ENCODE results near the gene HOXD4. TPM values are rescaled to one million over a fixed set of nuclear protein-coding genes. Genes with fewer than 3 reads are reported as not detected.

The HOXD4 gene
- polyA plus RNA-seq, 1 donor from 2014 or later, result not detected

DNA sequence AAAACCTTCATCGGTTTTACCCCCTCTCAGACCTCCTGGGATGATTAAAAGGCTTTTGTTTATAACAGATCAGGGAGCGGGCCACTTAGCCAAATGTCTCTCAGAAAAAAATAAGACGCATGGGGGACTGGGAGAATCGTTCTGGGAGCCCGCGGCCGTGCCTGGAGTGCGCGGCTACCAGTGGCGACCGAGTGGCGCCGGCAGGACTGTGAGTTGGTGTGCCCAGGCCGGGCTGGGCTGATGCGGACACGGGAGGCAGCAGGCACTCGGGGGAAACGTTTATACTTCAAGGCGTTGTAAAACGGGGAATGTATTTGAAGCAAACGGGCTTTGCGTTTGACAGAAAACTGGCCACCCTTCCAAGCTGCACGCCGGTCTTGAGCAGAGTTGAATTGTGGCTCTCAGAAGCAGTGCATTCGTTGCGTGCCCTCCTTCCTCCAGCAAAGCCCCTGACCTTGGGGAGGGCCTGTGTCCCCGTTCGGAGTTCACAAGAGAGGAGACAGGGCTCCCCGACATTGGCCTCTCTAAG is 39.4 kb upstream of the HOXD4 start:
- H3K4me3 ChIP-seq (ENCODE audit: low read length), result no peak overlapping the region
- no peaks in the 10 kb centered on the region for H3F3A ChIP-seq (ENCODE audit: insufficient read depth, low read length, poor library complexity, severe bottlenecking)
- H3K9ac ChIP-seq (ENCODE audit: low read length), result no peak overlapping the region
- TF ChIP-seq RAD21 (conservative IDR thresholded peaks at IDR 0.05) (no peak), EZH2 (IDR thresholded peaks at IDR 0.05; ENCODE audit: borderline replicate concordance, insufficient read depth, low read length, poor library complexity, severe bottlenecking) (no peak), EP300 (conservative IDR thresholded peaks at IDR 0.05; ENCODE audit: poor library complexity, severe bottlenecking) (no peak), POLR2AphosphoS5 (IDR thresholded peaks at IDR 0.05) (no peak), TAF1 (IDR thresholded peaks at IDR 0.05; ENCODE audit: low read depth) (no peak), MXI1 (conservative IDR thresholded peaks at IDR 0.05; ENCODE audit: poor library complexity, severe bottlenecking) (no peak), SMC3 (conservative IDR thresholded peaks at IDR 0.05; ENCODE audit: poor library complexity) (no peak)
- TF ChIP-seq, protein P1, sequence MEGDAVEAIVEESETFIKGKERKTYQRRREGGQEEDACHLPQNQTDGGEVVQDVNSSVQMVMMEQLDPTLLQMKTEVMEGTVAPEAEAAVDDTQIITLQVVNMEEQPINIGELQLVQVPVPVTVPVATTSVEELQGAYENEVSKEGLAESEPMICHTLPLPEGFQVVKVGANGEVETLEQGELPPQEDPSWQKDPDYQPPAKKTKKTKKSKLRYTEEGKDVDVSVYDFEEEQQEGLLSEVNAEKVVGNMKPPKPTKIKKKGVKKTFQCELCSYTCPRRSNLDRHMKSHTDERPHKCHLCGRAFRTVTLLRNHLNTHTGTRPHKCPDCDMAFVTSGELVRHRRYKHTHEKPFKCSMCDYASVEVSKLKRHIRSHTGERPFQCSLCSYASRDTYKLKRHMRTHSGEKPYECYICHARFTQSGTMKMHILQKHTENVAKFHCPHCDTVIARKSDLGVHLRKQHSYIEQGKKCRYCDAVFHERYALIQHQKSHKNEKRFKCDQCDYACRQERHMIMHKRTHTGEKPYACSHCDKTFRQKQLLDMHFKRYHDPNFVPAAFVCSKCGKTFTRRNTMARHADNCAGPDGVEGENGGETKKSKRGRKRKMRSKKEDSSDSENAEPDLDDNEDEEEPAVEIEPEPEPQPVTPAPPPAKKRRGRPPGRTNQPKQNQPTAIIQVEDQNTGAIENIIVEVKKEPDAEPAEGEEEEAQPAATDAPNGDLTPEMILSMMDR (IDR thresholded peaks at IDR 0.05; ENCODE audit: poor library complexity, severe bottlenecking), result no peak
- TF ChIP-seq, protein P2, sequence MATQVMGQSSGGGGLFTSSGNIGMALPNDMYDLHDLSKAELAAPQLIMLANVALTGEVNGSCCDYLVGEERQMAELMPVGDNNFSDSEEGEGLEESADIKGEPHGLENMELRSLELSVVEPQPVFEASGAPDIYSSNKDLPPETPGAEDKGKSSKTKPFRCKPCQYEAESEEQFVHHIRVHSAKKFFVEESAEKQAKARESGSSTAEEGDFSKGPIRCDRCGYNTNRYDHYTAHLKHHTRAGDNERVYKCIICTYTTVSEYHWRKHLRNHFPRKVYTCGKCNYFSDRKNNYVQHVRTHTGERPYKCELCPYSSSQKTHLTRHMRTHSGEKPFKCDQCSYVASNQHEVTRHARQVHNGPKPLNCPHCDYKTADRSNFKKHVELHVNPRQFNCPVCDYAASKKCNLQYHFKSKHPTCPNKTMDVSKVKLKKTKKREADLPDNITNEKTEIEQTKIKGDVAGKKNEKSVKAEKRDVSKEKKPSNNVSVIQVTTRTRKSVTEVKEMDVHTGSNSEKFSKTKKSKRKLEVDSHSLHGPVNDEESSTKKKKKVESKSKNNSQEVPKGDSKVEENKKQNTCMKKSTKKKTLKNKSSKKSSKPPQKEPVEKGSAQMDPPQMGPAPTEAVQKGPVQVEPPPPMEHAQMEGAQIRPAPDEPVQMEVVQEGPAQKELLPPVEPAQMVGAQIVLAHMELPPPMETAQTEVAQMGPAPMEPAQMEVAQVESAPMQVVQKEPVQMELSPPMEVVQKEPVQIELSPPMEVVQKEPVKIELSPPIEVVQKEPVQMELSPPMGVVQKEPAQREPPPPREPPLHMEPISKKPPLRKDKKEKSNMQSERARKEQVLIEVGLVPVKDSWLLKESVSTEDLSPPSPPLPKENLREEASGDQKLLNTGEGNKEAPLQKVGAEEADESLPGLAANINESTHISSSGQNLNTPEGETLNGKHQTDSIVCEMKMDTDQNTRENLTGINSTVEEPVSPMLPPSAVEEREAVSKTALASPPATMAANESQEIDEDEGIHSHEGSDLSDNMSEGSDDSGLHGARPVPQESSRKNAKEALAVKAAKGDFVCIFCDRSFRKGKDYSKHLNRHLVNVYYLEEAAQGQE (IDR thresholded peaks at IDR 0.05; ENCODE audit: borderline replicate concordance), result no peak
- H3K27me3 ChIP-seq (ENCODE audit: insufficient read depth, low read depth, low read length), result peaks cover 96% of the 10 kb centered on the region
- H2AFZ ChIP-seq (ENCODE audit: low read depth, low read length), result no peak overlapping the region
- H3K79me2 ChIP-seq (replicated peaks; ENCODE audit: insufficient read depth, low read length), result no peaks in the 10 kb centered on the region
- H3K9me3 ChIP-seq (ENCODE audit: low read length), result peaks cover 21% of the 10 kb centered on the region
- no peaks in the 10 kb centered on the region for H3K36me3 ChIP-seq (ENCODE audit: insufficient read depth, low read length)
- H3K27ac ChIP-seq (ENCODE audit: low read length), result no peak overlapping the region
- H4K20me1 ChIP-seq (ENCODE audit: insufficient read depth), result no peaks in the 10 kb centered on the region
- H3K4me2 ChIP-seq (ENCODE audit: low read length), result no peak overlapping the region
- H3K9me2 ChIP-seq (ENCODE audit: insufficient read depth, low read length), result no peaks in the 10 kb centered on the region

DNA sequence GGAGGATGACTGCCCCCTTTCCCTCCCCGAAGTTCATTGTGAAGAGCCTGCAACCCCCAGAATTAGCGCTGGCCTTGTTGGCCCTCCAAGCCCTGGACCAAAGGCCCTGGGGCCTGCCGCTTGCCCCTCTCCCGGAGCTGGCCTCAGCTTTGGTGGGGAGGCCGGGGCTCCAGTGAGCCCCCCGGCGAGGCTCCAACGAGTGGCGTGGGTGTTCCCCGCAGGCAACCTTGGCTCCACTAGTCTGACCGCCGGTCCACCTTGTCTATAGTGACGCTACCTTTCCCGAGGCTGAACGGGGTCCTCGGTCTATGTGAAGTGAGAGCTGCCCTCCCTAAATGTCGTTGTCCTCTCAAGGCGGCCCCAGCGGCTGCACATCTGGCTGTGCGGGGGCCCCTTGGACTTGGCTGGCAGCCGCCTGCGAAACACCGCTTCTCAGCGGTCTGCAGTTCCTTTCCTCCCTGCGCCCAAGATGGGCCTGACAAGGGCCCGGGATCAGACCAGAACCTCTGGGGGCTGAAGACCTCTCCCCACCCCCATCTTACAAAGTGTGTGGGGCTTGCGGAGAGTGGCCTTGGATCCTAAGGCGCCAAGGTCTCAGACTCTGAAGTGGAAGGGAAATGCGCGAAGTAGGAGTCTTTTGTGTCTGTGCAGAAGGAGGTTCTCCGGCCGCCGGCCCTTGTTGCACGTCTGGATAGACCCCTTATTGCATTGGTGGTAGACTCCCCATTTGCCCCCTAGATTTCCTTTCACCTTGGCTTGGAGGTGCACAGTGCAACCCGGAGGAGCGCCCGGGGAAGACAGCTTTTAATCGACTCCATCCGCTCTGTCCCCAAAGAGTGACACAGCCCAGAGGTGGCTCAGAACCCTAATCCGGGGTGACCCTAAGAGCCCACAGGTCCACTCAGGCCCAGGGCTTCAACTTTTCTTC is 38.7 kb upstream of the HOXD4 start:
- peaks cover 98% of the 10 kb centered on the region for H3K27me3 ChIP-seq (ENCODE audit: insufficient read depth, low read depth, low read length)
- no peak overlapping the region for H3K4me2 ChIP-seq (ENCODE audit: low read length)
- H3K9me3 ChIP-seq (ENCODE audit: low read length), result peaks cover 29% of the 10 kb centered on the region
- TF ChIP-seq, protein P2 (IDR thresholded peaks at IDR 0.05; ENCODE audit: borderline replicate concordance), result no peak
- TF ChIP-seq, protein P1 (IDR thresholded peaks at IDR 0.05; ENCODE audit: poor library complexity, severe bottlenecking), result no peak
- TF ChIP-seq TAF1 (IDR thresholded peaks at IDR 0.05; ENCODE audit: low read depth) (no peak), MXI1 (conservative IDR thresholded peaks at IDR 0.05; ENCODE audit: poor library complexity, severe bottlenecking) (no peak), POLR2AphosphoS5 (IDR thresholded peaks at IDR 0.05) (no peak), RAD21 (conservative IDR thresholded peaks at IDR 0.05) (no peak), EZH2 (IDR thresholded peaks at IDR 0.05; ENCODE audit: borderline replicate concordance, insufficient read depth, low read length, poor library complexity, severe bottlenecking) (no peak), SMC3 (conservative IDR thresholded peaks at IDR 0.05; ENCODE audit: poor library complexity) (no peak), EP300 (conservative IDR thresholded peaks at IDR 0.05; ENCODE audit: poor library complexity, severe bottlenecking) (no peak)
- H3F3A ChIP-seq (ENCODE audit: insufficient read depth, low read length, poor library complexity, severe bottlenecking), result no peaks in the 10 kb centered on the region
- H2AFZ ChIP-seq (ENCODE audit: low read depth, low read length), result no peak overlapping the region
- no peaks in the 10 kb centered on the region for H3K36me3 ChIP-seq (ENCODE audit: insufficient read depth, low read length)
- H3K27ac ChIP-seq (ENCODE audit: low read length), result no peak overlapping the region
- no peaks in the 10 kb centered on the region for H4K20me1 ChIP-seq (ENCODE audit: insufficient read depth)
- no peaks in the 10 kb centered on the region for H3K9me2 ChIP-seq (ENCODE audit: insufficient read depth, low read length)
- no peak overlapping the region for H3K4me3 ChIP-seq (ENCODE audit: low read length)
- no peak overlapping the region for H3K9ac ChIP-seq (ENCODE audit: low read length)
- no peaks in the 10 kb centered on the region for H3K79me2 ChIP-seq (replicated peaks; ENCODE audit: insufficient read depth, low read length)
